ENCODE measurements around the gene CYP2W1.

- TF ChIP-seq, protein P1, sequence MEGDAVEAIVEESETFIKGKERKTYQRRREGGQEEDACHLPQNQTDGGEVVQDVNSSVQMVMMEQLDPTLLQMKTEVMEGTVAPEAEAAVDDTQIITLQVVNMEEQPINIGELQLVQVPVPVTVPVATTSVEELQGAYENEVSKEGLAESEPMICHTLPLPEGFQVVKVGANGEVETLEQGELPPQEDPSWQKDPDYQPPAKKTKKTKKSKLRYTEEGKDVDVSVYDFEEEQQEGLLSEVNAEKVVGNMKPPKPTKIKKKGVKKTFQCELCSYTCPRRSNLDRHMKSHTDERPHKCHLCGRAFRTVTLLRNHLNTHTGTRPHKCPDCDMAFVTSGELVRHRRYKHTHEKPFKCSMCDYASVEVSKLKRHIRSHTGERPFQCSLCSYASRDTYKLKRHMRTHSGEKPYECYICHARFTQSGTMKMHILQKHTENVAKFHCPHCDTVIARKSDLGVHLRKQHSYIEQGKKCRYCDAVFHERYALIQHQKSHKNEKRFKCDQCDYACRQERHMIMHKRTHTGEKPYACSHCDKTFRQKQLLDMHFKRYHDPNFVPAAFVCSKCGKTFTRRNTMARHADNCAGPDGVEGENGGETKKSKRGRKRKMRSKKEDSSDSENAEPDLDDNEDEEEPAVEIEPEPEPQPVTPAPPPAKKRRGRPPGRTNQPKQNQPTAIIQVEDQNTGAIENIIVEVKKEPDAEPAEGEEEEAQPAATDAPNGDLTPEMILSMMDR (conservative IDR thresholded peaks at IDR 0.05), result no peak
- no peak for TF ChIP-seq EZH2 (IDR thresholded peaks at IDR 0.05; ENCODE audit: low read depth)
These were observed 43.8 kb downstream of the CYP2W1 start for GRCh38 chr7:1026721-1027161.

Data from PC-9 (cell line).